Right lobe of liver (tissue), 6 donors: Measurements from ENCODE around the gene KISS1R. TPM values are rescaled to one million over a fixed set of nuclear protein-coding genes. Genes with fewer than 3 reads are reported as not detected.
A peak's percentile ranks its signal among the peaks of the same experiment; 100 is the strongest.

Experiments
- ATAC-seq, 4 donors: fragments of 200-7000 bp; cut with Tn5 transposase; one replicate each; pipeline ENCODE4 v1.9.1; 2020; ENCODE audit warnings: mild to moderate bottlenecking in 4 of 4, moderate library complexity in 4 of 4
- DNase-seq, 3 donors: peaks; one replicate each; pipeline ENCODE4 v3.0.0-alpha.2; 2020
- H3K27ac ChIP-seq, 3 donors: fragments of 200-600 bp; one replicate each; pipeline ENCODE4 v1.8.0; 2022
- H3K27me3 ChIP-seq, 2 donors: fragments of 200-600 bp; one replicate each; pipeline ENCODE4 v1.8.0; 2022
- H3K36me3 ChIP-seq, 4 donors: fragments of 200-600 bp; sonication (generic) in 1 of 4; one replicate each; pipeline versions ENCODE4 v1.5.1 to v1.8.0; 2017 to 2022; ENCODE audit warnings: control low read depth in 1 of 4
- H3K4me1 ChIP-seq, 4 donors: fragments of 200-600 bp; sonication (generic) in 1 of 4; one replicate each; pipeline versions ENCODE4 v1.5.1 to v1.8.0; 2017 to 2022; ENCODE audit warnings: control low read depth in 1 of 4
- H3K4me3 ChIP-seq, 3 donors: fragments of 200-600 bp; one replicate each; pipeline ENCODE4 v1.8.0; 2022
- H3K9me3 ChIP-seq, 4 donors: fragments of 200-600 bp; sonication (generic) in 1 of 4; one replicate each; pipeline versions ENCODE4 v1.5.1 to v1.8.0; 2017 to 2022; ENCODE audit warnings: control low read depth in 1 of 4
- POLR2A ChIP-seq: fragments of 450-650 bp; IDR thresholded peaks from one replicate; pipeline ENCODE4 v1.6.1; 2017; ENCODE audit warnings: antibody characterized with exemption, mild to moderate bottlenecking
- WGBS: methylation state at CpG from one replicate; pipeline ENCODE4 v1.1.6; 2018; ENCODE audit warnings: low coverage, low lambda C conversion rate; ENCODE audit not compliant: insufficient coverage; ENCODE audit errors: missing lambda C conversion rate; 5-methylcytosine and 5-hydroxymethylcytosine counted together
- intact Hi-C, 2 donors: fragments of 100-400 bp; cut with DNase I; formaldehyde crosslinking; loops; one replicate each; pipeline versions ENCODE4 v1.11.2 to v1.14.1; 2022
- total RNA-seq, 6 experiments: library from RNA; depleted of rRNA in 2 of 6; stranded (reverse); fragments of >200 nt in 2 of 6; fragmentation: NEBNext Ultra II Directional in 3 of 6; extraction: Animal tissue kit (Norgen Biotek cat#: 25700) in 3 of 6; gene quantifications; one replicate each; pipeline versions ENCODE4 v1.1.0 to v1.2.4, GENCODE V29; 2016 to 2023
- TF ChIP-seq, protein P1 (sequence below), 4 donors: fragments of 200-600 bp in 3 of 4; fragments of 450-650 bp in 1 of 4; IDR thresholded peaks; one replicate each; pipeline versions ENCODE4 v1.5.1 to v1.8.0; 2016 to 2022; ENCODE audit warnings: antibody characterized with exemption in 4 of 4, mild to moderate bottlenecking in 2 of 4
- donor health status: DM: no; HTN: yes; CAD: no.
- donor health status: DM: no; HTN: no; CAD: no.
- donor health status: DM: no; HTN: no; CAD: no.
- donor health status: DM: no; HTN: yes; CAD: no.
- donor health status: DM: no; HTN: yes; CAD: no.

The KISS1R gene
- total RNA-seq, 6 experiments from 2014 or later: 0.47 TPM; not detected in 5

DNA sequence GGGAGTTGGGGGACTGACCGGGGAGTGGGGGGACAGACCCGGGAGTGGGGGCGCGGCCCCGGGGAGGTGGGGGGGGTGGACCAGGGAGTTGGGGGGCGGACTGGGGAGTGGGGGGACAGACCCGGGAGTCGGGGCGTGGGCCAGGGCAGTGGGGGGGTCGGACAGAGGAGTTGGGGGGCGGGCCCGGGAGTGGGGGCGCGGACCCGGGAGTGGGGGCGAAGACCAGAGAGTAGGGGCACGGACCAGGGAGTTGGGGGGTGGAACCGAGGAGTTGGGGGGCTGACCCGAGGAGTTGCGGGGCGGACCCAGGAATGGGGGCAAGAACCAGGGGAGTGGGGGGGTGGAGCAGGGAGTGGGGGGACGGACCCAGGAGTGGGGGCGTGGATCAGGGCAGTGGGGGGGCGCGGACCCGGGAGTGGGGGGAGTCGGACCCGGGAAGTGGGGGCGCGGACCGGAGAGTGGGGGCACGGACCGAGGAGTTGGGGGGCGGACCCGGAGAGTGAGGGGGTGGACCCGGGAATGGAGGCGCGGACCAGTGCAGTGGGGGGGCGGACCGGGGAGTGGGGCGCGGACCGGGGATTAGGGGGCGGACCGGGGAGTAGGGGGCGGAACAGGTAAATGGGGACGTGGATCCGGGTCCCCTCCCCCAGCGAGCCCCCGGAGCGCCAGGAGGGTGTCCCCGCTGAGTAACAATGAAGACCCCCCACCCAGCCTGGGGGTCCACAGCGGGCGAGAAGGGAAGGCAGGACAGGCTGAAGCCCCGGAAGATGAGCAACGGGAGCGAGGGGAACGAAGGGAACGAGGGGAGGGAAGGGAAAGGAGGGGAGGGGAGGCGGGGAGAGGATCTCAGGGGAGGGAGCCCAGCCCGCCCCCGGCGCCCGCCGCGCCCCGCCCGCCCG is 4.7 kb upstream of the KISS1R start:
- 5% methylated on average over 49 of the region's 69 CpGs for WGBS
- H3K27ac ChIP-seq: peak overlapping the region in 2 of 3 donors; percentile 47 to 78
- H3K4me1 ChIP-seq: peaks cover 0 to 7% (median 0%) of the 10 kb centered on the region in 4 donors
- DNase-seq: peak in 1 of 3 donors; percentile 63
- ATAC-seq: peak in 2 of 4 donors; percentile 3 to 19
- no peaks in the 10 kb centered on the region for H3K9me3 ChIP-seq
- TF ChIP-seq, protein P1, sequence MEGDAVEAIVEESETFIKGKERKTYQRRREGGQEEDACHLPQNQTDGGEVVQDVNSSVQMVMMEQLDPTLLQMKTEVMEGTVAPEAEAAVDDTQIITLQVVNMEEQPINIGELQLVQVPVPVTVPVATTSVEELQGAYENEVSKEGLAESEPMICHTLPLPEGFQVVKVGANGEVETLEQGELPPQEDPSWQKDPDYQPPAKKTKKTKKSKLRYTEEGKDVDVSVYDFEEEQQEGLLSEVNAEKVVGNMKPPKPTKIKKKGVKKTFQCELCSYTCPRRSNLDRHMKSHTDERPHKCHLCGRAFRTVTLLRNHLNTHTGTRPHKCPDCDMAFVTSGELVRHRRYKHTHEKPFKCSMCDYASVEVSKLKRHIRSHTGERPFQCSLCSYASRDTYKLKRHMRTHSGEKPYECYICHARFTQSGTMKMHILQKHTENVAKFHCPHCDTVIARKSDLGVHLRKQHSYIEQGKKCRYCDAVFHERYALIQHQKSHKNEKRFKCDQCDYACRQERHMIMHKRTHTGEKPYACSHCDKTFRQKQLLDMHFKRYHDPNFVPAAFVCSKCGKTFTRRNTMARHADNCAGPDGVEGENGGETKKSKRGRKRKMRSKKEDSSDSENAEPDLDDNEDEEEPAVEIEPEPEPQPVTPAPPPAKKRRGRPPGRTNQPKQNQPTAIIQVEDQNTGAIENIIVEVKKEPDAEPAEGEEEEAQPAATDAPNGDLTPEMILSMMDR (IDR thresholded peaks at IDR 0.05): no peak
- TF ChIP-seq POLR2A: no peak
- intact Hi-C loops: no loop called here
- H3K4me3 ChIP-seq: peak overlapping the region; percentile 64 to 74 (median 72)
- H3K27me3 ChIP-seq: peaks cover 2 to 8% of the 10 kb centered on the region in 2 donors
- no peaks in the 10 kb centered on the region for H3K36me3 ChIP-seq

DNA sequence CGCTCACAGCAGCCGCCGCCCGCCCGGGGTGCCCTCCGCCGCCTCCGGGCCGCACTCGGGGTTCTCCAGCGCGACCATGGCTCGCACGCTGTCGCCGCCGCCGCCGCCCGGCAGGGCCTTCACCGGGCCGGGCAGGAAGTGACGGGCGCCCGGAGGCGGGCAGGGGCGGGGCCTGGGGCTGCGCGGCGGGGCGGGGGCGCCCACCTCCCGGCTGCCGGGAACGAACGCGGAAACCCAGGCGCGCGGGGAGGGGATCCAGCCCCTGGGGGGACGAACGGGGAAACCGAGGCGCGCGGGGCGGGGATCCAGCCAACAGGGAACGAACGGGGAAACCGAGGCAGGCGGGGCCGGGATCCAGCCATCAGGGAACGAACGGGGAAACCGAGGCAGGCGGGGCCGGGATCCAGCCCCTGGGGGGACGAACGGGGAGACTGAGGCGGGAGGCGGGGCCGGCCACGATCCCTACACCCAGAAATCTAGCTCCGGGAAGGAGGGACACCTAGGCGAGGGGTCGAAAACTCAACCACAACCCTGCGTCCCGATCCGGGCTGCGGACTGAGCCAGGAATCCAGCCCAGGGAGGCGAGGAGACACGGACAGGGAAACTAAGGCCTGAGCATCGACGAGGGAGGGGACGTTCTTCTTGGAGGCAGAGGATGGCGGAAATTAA is 3.9 kb upstream of the KISS1R start, which contains the start of gene R3HDM4:
TSS of gene R3HDM4 (minus strand) at position 140 of the 669 bp plus-strand sequence. CDS start at position 78, 62 bp downstream.
- WGBS: 1% methylated on average over 35 of the region's 76 CpGs
- Histone ChIP-seq H3K36me3 (no peaks in the 10 kb centered on the region), H3K27ac (peak within 1 kb of the TSS; percentile 78 to 93 (median 80)), H3K4me3 (peak within 1 kb of the TSS; percentile 72 to 74 (median 73)), H3K4me1 (peaks cover 0 to 13% (median 0%) of the 10 kb centered on the region in 4 donors), H3K9me3 (no peaks in the 10 kb centered on the region), H3K27me3 (peaks cover 10 to 15% of the 10 kb centered on the region in 2 donors)
- DNase-seq (peak; percentile 87 to 89 (median 87)), ATAC-seq (peak; percentile 86 to 93 (median 88))
- intact Hi-C loops: no loop called here
- TF ChIP-seq, protein P1 (IDR thresholded peaks at IDR 0.05): no peak
- peak; percentile 64 for TF ChIP-seq POLR2A

DNA sequence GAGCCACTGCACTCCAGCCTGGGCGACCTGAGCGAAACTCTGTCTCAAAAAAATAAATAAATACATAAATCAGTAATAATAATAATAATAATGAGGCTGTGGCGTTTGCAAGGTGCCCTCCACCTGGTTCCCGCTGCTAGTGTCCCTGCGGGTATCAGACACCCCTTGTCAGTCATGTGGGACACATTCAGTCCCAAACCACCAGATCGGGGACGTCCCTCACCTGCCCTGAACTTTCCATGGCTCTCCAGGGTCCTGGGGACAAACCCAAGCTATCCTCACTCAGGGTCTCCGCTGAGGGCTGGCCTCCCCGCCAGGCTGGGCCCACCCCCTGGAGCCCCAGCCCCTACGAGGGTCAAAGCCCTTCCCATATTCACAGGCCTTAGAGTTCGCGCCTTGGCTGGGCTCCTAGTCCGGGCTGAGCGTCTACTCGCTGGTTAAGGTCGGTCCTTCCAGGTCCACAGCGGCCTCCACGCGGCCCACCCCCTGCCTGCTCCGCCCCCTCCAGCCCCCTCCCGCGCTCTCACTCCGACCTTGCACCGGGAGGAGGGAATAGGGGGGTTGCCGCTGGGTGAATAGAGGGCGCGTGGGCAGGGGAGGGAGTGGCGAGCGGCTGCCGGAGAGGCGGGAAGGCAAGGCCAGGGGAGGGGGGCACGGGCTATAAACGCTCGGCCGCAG is 349 bp upstream of the KISS1R start:
- Histone ChIP-seq H3K4me1 (peaks cover 0 to 21% (median 0%) of the 10 kb centered on the region in 4 donors), H3K9me3 (no peaks in the 10 kb centered on the region), H3K27me3 (peaks cover 10 to 41% of the 10 kb centered on the region in 2 donors), H3K4me3 (peak overlapping the region in 1 of 3 donors; percentile 7), H3K36me3 (no peaks in the 10 kb centered on the region), H3K27ac (no peak overlapping the region)
- DNase-seq: no peak
- WGBS: 27% methylated on average over 7 of the region's 35 CpGs
- intact Hi-C loops: loop anchor here (5.0 kb wide), 3 partner anchors 49 to 149 kb away; no protein-coding TSS in a partner anchor
- no peak for ATAC-seq
- no peak for TF ChIP-seq POLR2A
- TF ChIP-seq, protein P1 (IDR thresholded peaks at IDR 0.05): no peak

DNA sequence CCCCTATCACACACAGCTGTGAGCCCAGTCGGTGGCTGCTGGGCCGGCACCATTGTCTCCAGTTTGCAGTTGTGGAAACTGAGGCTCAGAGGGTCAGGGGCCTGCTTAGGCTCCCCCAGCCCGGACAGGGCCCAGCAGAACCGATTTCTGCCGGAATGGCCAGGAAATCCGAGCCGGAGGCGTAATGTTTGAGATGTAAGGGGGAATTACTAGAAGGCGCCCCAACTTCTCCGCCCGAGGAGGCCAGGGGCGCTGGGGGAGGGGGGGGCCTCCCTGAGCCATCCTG is 962 bp downstream of the KISS1R start:
- ATAC-seq: no peak
- no peak for TF ChIP-seq POLR2A
- TF ChIP-seq, protein P1 (IDR thresholded peaks at IDR 0.05): no peak
- Histone ChIP-seq H3K4me1 (peaks cover 0 to 21% (median 0%) of the 10 kb centered on the region in 4 donors), H3K27me3 (peaks cover 10 to 41% of the 10 kb centered on the region in 2 donors), H3K4me3 (no peak overlapping the region), H3K36me3 (no peaks in the 10 kb centered on the region), H3K9me3 (no peaks in the 10 kb centered on the region), H3K27ac (no peak overlapping the region)
- intact Hi-C loops: loop anchor here (5.0 kb wide), 3 partner anchors 51 to 151 kb away; no protein-coding TSS in a partner anchor
- WGBS: 0% methylated on average over 4 of the region's 12 CpGs
- no peak for DNase-seq
